HG03571 (cell line): ENCODE measurements around the gene TNNT2.

Experiments used
- ATAC-seq: cut with Tn5 transposase; IDR thresholded peaks from one replicate; pipeline ENCODE4 v1.9.1; 2021; ENCODE audit not compliant: unreplicated experiment

TNNT2 gene

GRCh38 chr1:201336711-201337450, 40.6 kb downstream of the TNNT2 start:
- no peak for ATAC-seq

GRCh38 chr1:201335901-201336300, 41.6 kb downstream of the TNNT2 start:
- no peak for ATAC-seq

- no peak for ATAC-seq
Measured at GRCh38 chr1:201335174-201335870, 42.2 kb downstream of the TNNT2 start.

- no peak for ATAC-seq
Measured at GRCh38 chr1:201334325-201335173, 42.9 kb downstream of the TNNT2 start.

GRCh38 chr1:201332616-201333335, 44.7 kb downstream of the TNNT2 start:
- no peak for ATAC-seq

- no peak for ATAC-seq
Measured at GRCh38 chr1:201332021-201332420, 45.5 kb downstream of the TNNT2 start.

GRCh38 chr1:201331166-201331565, 46.3 kb downstream of the TNNT2 start:
- ATAC-seq, result no peak

- no peak for ATAC-seq
Measured at GRCh38 chr1:201330541-201330940, 46.9 kb downstream of the TNNT2 start.

- no peak for ATAC-seq
Measured at GRCh38 chr1:201329801-201330200, 47.7 kb downstream of the TNNT2 start.

- no peak for ATAC-seq
Measured at GRCh38 chr1:201329286-201329685, 48.2 kb downstream of the TNNT2 start.

GRCh38 chr1:201328576-201328975, 48.9 kb downstream of the TNNT2 start:
- ATAC-seq, result no peak

GRCh38 chr1:201327687-201328240, 49.7 kb downstream of the TNNT2 start:
- no peak for ATAC-seq

GRCh38 chr1:201326710-201327109, 50.8 kb downstream of the TNNT2 start:
- no peak for ATAC-seq

- no peak for ATAC-seq
Measured at GRCh38 chr1:201325678-201326060, 51.8 kb downstream of the TNNT2 start.

GRCh38 chr1:201324821-201325677, 52.4 kb downstream of the TNNT2 start:
- no peak for ATAC-seq

- no peak for ATAC-seq
Measured at GRCh38 chr1:201324306-201324705, 53.2 kb downstream of the TNNT2 start.

- ATAC-seq, result no peak
Measured at GRCh38 chr1:201322653-201323510, 54.6 kb downstream of the TNNT2 start.

- no peak for ATAC-seq
Measured at GRCh38 chr1:201321826-201322390, 55.6 kb downstream of the TNNT2 start.
